22Rv1 (cell line): ENCODE results near the gene USP40.

Experiments used
- ZFX ChIP-seq: fragments of 450-650 bp; IDR thresholded peaks from 2 replicates; pipeline ENCODE4 v1.6.1; 2017; ENCODE audit warnings: antibody characterized with exemption, borderline replicate concordance
- TF ChIP-seq, protein P1 (sequence below): fragments of 450-650 bp; IDR thresholded peaks from 2 replicates; pipeline ENCODE4 v1.5.1; 2017; ENCODE audit warnings: mild to moderate bottlenecking

DNA sequence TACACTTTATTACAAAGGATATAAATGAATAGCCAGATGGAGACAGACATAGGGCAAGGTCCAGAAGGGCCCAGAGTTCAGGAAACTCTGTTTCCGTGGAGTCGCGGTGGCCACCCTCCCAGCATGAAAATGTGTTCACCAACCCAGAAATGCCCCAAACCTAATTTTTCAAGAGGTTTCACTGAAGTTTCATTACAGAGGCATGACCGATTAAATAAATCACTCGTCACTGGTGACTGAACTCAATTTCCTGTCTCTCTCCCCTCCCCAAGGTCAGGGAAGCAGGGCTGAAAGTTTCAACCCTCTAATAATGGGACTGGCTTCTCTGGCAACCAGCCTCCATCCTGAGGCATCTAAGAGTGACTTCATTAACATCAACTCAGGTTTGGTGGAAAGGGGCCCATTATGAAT is 22.4 kb downstream of the USP40 start:
- TF ChIP-seq, protein P1, sequence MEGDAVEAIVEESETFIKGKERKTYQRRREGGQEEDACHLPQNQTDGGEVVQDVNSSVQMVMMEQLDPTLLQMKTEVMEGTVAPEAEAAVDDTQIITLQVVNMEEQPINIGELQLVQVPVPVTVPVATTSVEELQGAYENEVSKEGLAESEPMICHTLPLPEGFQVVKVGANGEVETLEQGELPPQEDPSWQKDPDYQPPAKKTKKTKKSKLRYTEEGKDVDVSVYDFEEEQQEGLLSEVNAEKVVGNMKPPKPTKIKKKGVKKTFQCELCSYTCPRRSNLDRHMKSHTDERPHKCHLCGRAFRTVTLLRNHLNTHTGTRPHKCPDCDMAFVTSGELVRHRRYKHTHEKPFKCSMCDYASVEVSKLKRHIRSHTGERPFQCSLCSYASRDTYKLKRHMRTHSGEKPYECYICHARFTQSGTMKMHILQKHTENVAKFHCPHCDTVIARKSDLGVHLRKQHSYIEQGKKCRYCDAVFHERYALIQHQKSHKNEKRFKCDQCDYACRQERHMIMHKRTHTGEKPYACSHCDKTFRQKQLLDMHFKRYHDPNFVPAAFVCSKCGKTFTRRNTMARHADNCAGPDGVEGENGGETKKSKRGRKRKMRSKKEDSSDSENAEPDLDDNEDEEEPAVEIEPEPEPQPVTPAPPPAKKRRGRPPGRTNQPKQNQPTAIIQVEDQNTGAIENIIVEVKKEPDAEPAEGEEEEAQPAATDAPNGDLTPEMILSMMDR = no peak
- no peak for TF ChIP-seq ZFX
